Measurements from ENCODE around the gene YIPF1.

DNA sequence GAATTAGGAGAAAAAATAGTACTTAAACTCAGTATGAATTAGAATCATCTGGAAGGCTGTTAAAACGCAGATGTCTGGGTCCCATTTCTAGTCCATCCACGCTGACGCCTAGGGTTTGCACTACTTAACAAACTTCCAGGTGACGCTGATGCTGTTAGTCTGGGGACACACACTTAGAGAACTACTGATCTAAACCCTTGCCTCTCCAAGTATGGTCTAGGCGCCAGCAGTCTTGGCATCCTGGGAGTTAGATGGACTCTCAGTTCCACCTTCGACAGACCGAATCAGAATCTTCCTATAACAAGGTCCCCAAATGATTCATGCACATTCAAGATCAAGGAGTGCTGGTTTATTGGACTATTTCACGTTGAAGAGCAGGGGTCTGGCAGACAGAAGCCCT, 15.9 kb upstream of the YIPF1 start:
- TF ChIP-seq CTCF (IDR thresholded peaks at IDR 0.05; ENCODE audit: poor library complexity), result no peak
- no peak for TF ChIP-seq EZH2phosphoT487 (IDR thresholded peaks at IDR 0.05; ENCODE audit: low read depth, severe bottlenecking, unreplicated experiment)
- TF ChIP-seq EZH2 (IDR thresholded peaks at IDR 0.05; ENCODE audit: borderline replicate concordance), result no peak
